ENCODE results near the gene SZRD1. TPM values are rescaled to one million over a fixed set of nuclear protein-coding genes. Genes with fewer than 3 reads are reported as not detected.

SZRD1 gene
- total and polyA plus RNA-seq, 2 donors (not counting 3 experiments of a cell fraction or from before 2014, with no cell fraction given), result 162 to 164 TPM

DNA sequence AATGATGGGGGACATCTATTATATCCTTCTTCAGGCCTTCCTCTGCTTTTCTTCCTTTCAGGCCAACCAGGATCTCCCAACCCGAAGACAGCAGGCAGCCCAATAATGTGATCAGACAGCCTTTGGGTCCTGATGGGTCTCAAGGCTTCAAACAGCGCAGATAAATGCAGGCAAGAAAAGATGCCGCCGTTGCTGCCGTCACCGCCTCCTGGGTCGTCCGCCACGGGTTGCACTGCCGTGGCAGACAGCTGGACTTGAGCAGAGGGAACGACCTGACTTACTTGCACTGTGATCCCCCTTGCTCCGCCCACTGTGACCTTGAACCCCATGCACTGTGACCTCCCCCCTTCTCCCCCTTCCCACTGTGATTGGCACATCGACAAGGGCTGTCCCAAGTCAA lies 27.9 kb downstream of the SZRD1 start:
- dilution Hi-C loops (cut with MboI; ENCODE audit: extremely low pct_ligation_motif_present, low sequenced_read_pairs), result no loop called here
- FAIRE-seq, result no peak
- intact Hi-C loops (cut with micrococcal nuclease), result no loop called here

DNA sequence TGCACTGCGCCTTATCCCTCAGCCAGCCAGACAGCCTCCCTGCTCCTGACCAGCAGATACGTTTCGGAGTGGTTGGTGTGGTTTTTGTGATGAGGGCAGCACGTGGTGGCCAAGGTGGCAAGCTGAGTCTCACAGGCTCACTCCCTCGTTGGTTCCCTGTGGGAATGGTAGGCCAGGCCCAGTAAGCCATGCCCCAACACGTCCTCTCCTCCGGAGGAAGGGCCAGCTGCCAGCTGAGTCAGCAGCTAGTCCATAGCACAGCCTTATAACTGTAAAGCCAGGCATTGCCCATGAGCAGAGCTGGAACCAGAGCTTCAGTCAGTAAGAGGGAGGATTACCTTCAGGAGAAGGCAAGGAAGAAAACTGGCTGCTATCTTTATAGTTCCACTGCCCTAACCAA lies 29.5 kb downstream of the SZRD1 start:
- ChIA-PET POLR2A (no interaction called here), CTCF (interaction anchor here (0.8 to 1.3 kb wide), 3 partner anchors 33 to 324 kb away, joined by 3 read pairs; no protein-coding TSS in a partner anchor)
- Histone ChIP-seq H3K9me1 (replicated peaks; ENCODE audit: control insufficient read depth, extremely low read depth, insufficient read depth, low read length) (no peaks in the 10 kb centered on the region), H3K79me2 (ENCODE audit: control insufficient read depth, insufficient read depth, low read length) (peaks cover 26% of the 10 kb centered on the region), H3K9ac (replicated peaks; ENCODE audit: extremely low read depth, insufficient read depth, low read length) (no peak overlapping the region), H3K27me3 (ENCODE audit: control insufficient read depth in 2 of 2, insufficient read depth in 2 of 2, low read length in 2 of 2) (no peaks in the 10 kb centered on the region), H3K9me3 (replicated peaks; ENCODE audit: control insufficient read depth, insufficient read depth, low read length) (no peaks in the 10 kb centered on the region), H4K20me1 (replicated peaks; ENCODE audit: control insufficient read depth, extremely low read depth, insufficient read depth, low read length) (peaks cover 3% of the 10 kb centered on the region), H3K36me3 (ENCODE audit: control insufficient read depth in 2 of 2, extremely low read depth in 1 of 2, insufficient read depth in 2 of 2, low read length in 2 of 2) (peaks cover 0 to 22% of the 10 kb centered on the region in 2 experiments), H2AFZ (ENCODE audit: low read depth, low read length) (no peak overlapping the region), H3K4me1 (ENCODE audit: control insufficient read depth, extremely low read depth, insufficient read depth, low read length) (peaks cover 13% of the 10 kb centered on the region), H3K4me3 (replicated peaks in 1 of 3; ENCODE audit: insufficient read depth in 1 of 3, low read depth in 1 of 3, low read length in 3 of 3) (no peak overlapping the region), H3K4me2 (ENCODE audit: insufficient read depth, low read length) (no peak overlapping the region), H3K27ac (ENCODE audit: insufficient read depth, low read depth, low read length) (no peak overlapping the region)
- no TSS peak for BruUV-seq (replicated peaks)
- peak; percentile 66 for DNase-seq (ENCODE audit: low read depth, low spot score)
- TF ChIP-seq FOS (IDR thresholded peaks at IDR 0.05; ENCODE audit: borderline replicate concordance, insufficient read depth, low read length), result no peak
- TF ChIP-seq POLR2AphosphoS5 (IDR thresholded peaks at IDR 0.05; ENCODE audit: insufficient read depth, low read depth, low read length), result peak; percentile 8
- intact Hi-C loops (cut with micrococcal nuclease), result loop anchor here (2.0 kb wide), 1 partner anchor 22 kb away; no protein-coding TSS in a partner anchor
- peak; percentile 46 for FAIRE-seq
- dilution Hi-C loops (cut with MboI; ENCODE audit: extremely low pct_ligation_motif_present, low sequenced_read_pairs), result no loop called here

More for the DNA sequence above, 27.9 kb downstream of the SZRD1 start:
- no peaks in the 10 kb centered on the region for H3K9me1 ChIP-seq (replicated peaks; ENCODE audit: control insufficient read depth, extremely low read depth, insufficient read depth, low read length)
- H3K79me2 ChIP-seq (ENCODE audit: control insufficient read depth, insufficient read depth, low read length), result peaks cover 43% of the 10 kb centered on the region
- peaks cover 13% of the 10 kb centered on the region for H3K4me1 ChIP-seq (ENCODE audit: control insufficient read depth, extremely low read depth, insufficient read depth, low read length)
- H3K9ac ChIP-seq (replicated peaks; ENCODE audit: extremely low read depth, insufficient read depth, low read length), result no peak overlapping the region
- no peak overlapping the region for H3K4me2 ChIP-seq (ENCODE audit: insufficient read depth, low read length)
- POLR2A ChIA-PET, result no interaction called here
- no peak overlapping the region for H2AFZ ChIP-seq (ENCODE audit: low read depth, low read length)
- DNase-seq (ENCODE audit: low read depth, low spot score), result no peak
- no peaks in the 10 kb centered on the region for H3K9me3 ChIP-seq (replicated peaks; ENCODE audit: control insufficient read depth, insufficient read depth, low read length)
- TF ChIP-seq JUN (IDR thresholded peaks at IDR 0.05; ENCODE audit: borderline replicate concordance, insufficient read depth, insufficient read length, low read depth), result no peak
- no TSS peak for BruUV-seq (replicated peaks)
- no peaks in the 10 kb centered on the region for H3K27me3 ChIP-seq (ENCODE audit: control insufficient read depth in 2 of 2, insufficient read depth in 2 of 2, low read length in 2 of 2)
- no peak overlapping the region for H3K4me3 ChIP-seq (replicated peaks in 1 of 3; ENCODE audit: insufficient read depth in 1 of 3, low read depth in 1 of 3, low read length in 3 of 3)
- CTCF ChIA-PET, result no interaction called here
- peaks cover 0 to 20% of the 10 kb centered on the region in 2 experiments for H3K36me3 ChIP-seq (ENCODE audit: control insufficient read depth in 2 of 2, extremely low read depth in 1 of 2, insufficient read depth in 2 of 2, low read length in 2 of 2)
- H4K20me1 ChIP-seq (replicated peaks; ENCODE audit: control insufficient read depth, extremely low read depth, insufficient read depth, low read length), result peaks cover 3% of the 10 kb centered on the region
- no peak overlapping the region for H3K27ac ChIP-seq (ENCODE audit: insufficient read depth, low read depth, low read length)

Data from endothelial cell of umbilical vein (primary cell).